Measurements from ENCODE around the gene APPBP2.

The APPBP2 gene

DNA sequence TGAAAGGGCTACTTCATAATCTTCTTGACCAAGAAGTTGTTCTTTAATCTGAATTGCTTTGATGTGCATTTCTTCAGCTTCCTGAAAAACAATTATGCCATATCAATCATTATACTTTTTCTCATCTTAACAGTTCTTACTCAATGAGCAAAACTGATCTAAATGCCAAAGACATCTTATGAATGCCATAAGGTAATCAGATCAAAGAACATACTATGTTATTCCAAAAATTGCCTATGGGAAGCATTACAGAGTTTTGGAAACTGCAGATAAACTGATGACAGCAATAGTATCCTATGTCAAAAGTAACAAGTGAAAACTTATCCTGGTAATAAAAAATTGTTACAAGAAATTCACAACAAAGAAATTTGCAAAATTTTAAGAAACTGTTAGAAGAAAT is 74.1 kb downstream of the APPBP2 start:
- DNase-seq (ENCODE audit: insufficient read length, low spot score) (no peak), FAIRE-seq (no peak)
- TF ChIP-seq, protein P1, sequence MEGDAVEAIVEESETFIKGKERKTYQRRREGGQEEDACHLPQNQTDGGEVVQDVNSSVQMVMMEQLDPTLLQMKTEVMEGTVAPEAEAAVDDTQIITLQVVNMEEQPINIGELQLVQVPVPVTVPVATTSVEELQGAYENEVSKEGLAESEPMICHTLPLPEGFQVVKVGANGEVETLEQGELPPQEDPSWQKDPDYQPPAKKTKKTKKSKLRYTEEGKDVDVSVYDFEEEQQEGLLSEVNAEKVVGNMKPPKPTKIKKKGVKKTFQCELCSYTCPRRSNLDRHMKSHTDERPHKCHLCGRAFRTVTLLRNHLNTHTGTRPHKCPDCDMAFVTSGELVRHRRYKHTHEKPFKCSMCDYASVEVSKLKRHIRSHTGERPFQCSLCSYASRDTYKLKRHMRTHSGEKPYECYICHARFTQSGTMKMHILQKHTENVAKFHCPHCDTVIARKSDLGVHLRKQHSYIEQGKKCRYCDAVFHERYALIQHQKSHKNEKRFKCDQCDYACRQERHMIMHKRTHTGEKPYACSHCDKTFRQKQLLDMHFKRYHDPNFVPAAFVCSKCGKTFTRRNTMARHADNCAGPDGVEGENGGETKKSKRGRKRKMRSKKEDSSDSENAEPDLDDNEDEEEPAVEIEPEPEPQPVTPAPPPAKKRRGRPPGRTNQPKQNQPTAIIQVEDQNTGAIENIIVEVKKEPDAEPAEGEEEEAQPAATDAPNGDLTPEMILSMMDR (IDR thresholded peaks at IDR 0.05; ENCODE audit: insufficient read depth, missing control alignments), result no peak

DNA sequence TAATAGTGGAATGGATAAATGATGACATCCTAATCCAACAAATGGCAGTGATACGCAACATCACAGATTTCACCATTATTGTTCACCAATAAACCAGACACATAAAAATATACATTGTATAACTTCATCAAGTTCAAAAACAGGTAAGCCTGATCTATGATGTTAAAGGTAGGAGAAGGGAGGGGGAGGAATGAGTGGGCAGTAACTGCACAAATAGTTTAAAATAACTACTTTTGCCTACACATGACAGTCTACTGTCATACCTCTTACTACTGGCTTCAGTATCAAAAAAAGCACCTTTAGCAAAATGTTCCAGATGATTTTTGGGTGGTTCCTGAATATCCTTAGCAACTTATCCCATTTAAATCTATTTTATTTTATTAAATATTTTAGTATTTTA is 75.0 kb downstream of the APPBP2 start:
- DNase-seq (ENCODE audit: insufficient read length, low spot score) (no peak), FAIRE-seq (no peak)
- TF ChIP-seq, protein P1 (IDR thresholded peaks at IDR 0.05; ENCODE audit: insufficient read depth, missing control alignments), result no peak

- no peak for DNase-seq (ENCODE audit: insufficient read length, low spot score)
- FAIRE-seq, result no peak
- TF ChIP-seq, protein P1 (IDR thresholded peaks at IDR 0.05; ENCODE audit: insufficient read depth, missing control alignments), result no peak
Observed at GRCh38 chr17:60447375-60447774, 78.7 kb downstream of the APPBP2 start.

DNA sequence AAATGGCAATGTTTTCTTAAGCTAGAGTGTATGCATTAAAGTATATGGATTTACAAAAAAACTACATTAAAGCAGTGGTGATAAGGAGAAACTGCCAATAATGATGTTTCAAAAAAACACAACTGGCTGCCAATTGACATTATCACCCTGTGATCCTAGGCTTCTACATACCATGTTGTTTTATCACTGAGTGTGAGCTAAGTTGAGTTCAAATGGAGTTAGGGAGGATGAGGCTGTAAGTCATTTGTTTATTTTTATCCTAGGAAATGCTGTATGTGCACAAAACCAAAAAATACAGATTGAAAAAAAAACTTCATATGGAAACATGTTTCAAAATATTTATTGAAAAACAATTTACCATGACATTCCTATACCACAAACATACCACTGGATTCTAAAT is 80.9 kb downstream of the APPBP2 start:
- FAIRE-seq (no peak), DNase-seq (ENCODE audit: insufficient read length, low spot score) (no peak)
- TF ChIP-seq, protein P1 (IDR thresholded peaks at IDR 0.05; ENCODE audit: insufficient read depth, missing control alignments), result no peak

DNA sequence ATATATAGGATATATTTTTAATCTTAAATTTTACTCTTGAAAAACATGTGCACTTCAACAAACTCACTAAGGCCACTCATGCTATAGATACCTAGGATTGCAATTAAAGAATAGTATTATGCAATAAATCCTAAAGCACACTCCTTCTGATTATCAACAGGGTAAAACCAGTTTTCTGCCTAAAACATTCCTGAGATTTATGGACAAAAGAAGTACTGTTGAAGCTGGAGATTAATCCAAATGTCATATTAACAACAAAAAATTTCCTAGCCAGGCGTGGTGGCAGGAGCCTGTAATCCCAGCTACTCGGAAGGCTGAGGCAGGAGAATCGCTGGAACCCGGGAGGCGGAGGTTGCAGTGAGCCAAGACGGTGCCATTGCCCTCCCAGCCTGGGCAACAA is 82.3 kb downstream of the APPBP2 start:
- FAIRE-seq (no peak), DNase-seq (ENCODE audit: insufficient read length, low spot score) (no peak)
- TF ChIP-seq, protein P1 (IDR thresholded peaks at IDR 0.05; ENCODE audit: insufficient read depth, missing control alignments), result no peak

GRCh38 chr17:60442271-60443173 is 83.5 kb downstream of the APPBP2 start:
- TF ChIP-seq, protein P1 (IDR thresholded peaks at IDR 0.05; ENCODE audit: insufficient read depth, missing control alignments), result no peak
- no peak for DNase-seq (ENCODE audit: insufficient read length, low spot score)
- FAIRE-seq, result no peak

GRCh38 chr17:60439501-60439900 is 86.5 kb downstream of the APPBP2 start:
- no peak for DNase-seq (ENCODE audit: insufficient read length, low spot score)
- no peak for FAIRE-seq
- TF ChIP-seq, protein P1 (IDR thresholded peaks at IDR 0.05; ENCODE audit: insufficient read depth, missing control alignments), result no peak
